ENCODE results near the gene BLOC1S5.

- TF ChIP-seq LARP7 (IDR thresholded peaks at IDR 0.05): no peak
- TF ChIP-seq ZBTB9 (CRISPR knock-in tag; IDR thresholded peaks at IDR 0.05): no peak
- no peak for TF ChIP-seq POLR2A (conservative IDR thresholded peaks at IDR 0.05)
- no peak for TF ChIP-seq ATF6 (CRISPR knock-in tag; IDR thresholded peaks at IDR 0.05)
- TF ChIP-seq POLR2AphosphoS5 (IDR thresholded peaks at IDR 0.05; ENCODE audit: control insufficient read depth, insufficient read depth, low read depth, low read length): no peak
- TF ChIP-seq TSHZ1 (CRISPR knock-in tag; IDR thresholded peaks at IDR 0.05): no peak
These were observed 49.2 kb downstream of the BLOC1S5 start for GRCh38 chr6:8014947-8015346.
